ENCODE data around the gene CPA2.
A peak's percentile ranks its signal among the peaks of the same experiment; 100 is the strongest.

Gene CPA2

DNA sequence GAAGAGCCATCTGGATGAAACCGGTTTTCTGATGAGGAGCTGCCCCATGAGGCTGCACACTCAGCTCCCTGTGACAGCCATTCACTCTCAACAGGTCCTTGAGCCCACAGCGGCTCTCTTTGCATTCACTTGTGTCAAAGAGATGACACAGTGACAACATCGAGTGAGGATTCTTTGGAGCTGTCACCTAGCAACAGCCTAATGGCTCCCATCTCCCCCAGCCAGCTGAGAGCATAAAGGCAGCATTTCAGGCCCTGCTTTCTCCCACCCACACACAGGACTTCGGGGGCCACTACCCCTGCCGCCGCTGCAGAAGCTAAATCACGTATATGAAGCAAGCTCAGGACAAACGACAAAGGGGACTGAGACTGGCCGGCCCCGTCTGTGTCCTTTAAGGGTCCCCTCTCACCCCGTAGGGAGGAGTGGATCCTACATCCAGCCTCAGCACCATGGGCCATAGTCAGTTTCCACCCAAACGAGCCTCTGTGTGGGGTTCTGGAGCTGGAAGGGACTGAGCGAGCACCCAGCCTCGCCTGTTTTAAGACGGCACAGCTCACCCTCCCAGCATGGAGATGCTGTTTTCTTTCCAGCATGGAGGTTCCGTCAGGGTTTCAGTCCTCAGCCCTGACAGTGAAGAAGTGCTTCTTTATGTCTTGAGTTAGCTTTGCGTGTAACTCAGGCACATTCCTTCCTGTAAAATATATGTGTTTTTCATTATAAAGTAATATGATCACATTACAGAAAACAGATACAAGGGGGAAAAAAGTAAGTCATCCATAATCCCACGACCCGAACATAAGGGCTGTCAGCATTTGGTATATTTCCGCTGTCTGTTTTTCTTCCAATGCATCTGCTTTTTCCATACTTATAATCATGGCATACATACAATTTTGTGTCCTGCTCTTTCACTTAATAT lies 31.2 kb downstream of the CPA2 start:
- Histone ChIP-seq H2BK5ac (ENCODE audit: low read length) (no peak overlapping the region), H2BK12ac (ENCODE audit: low read length) (no peak overlapping the region), H3K4ac (ENCODE audit: low read length) (no peak overlapping the region), H3K14ac (ENCODE audit: low read length) (no peak overlapping the region), H3K4me2 (ENCODE audit: insufficient read depth, low read length, poor library complexity, severe bottlenecking) (no peak overlapping the region), H3K18ac (ENCODE audit: low read length) (peak overlapping the region; percentile 55), H2AK5ac (ENCODE audit: low read depth, low read length) (no peak overlapping the region), H4K8ac (ENCODE audit: low read depth, low read length) (no peak overlapping the region), H3K9ac (ENCODE audit: low read depth, low read length, poor library complexity) (no peak overlapping the region), H3K27me3 (ENCODE audit: control insufficient read depth in 3 of 3, insufficient read depth in 3 of 3, low read depth in 1 of 3, low read length in 3 of 3) (no peaks in the 10 kb centered on the region), H3K9me3 (replicated peaks in 1 of 2; ENCODE audit: control insufficient read depth in 2 of 2, insufficient read depth in 1 of 2, low read depth in 1 of 2, low read length in 2 of 2) (peaks cover 0 to 3% of the 10 kb centered on the region in 2 donors), H4K91ac (ENCODE audit: low read depth, low read length, poor library complexity) (no peak overlapping the region), H3K4me1 (ENCODE audit: control insufficient read depth in 2 of 2, insufficient read depth in 1 of 2, low read depth in 1 of 2, low read length in 2 of 2) (peaks cover 10 to 16% of the 10 kb centered on the region in 2 donors), H3K36me3 (replicated peaks in 1 of 2; ENCODE audit: control insufficient read depth in 2 of 2, insufficient read depth in 2 of 2, low read length in 2 of 2) (no peaks in the 10 kb centered on the region), H2AFZ (ENCODE audit: low read length) (peak overlapping the region; percentile 88), H3K4me3 (ENCODE audit: low read length in 2 of 2) (no peak overlapping the region), H3K79me1 (ENCODE audit: low read depth, low read length) (no peaks in the 10 kb centered on the region), H2BK120ac (ENCODE audit: low read depth, low read length) (no peak overlapping the region), H2BK15ac (ENCODE audit: low read length) (no peak overlapping the region), H3K23ac (ENCODE audit: low read depth, low read length, poor library complexity) (no peak overlapping the region), H3K27ac (replicated peaks; ENCODE audit: low read length) (peak overlapping the region; percentile 11)
- WGBS, 2 donors (ENCODE audit: extremely low coverage in 2 of 2, insufficient read length in 2 of 2, insufficient replicate concordance in 1 of 2) = no CpG with 5 or more reads among the region's 20 CpGs
- no peak for DNase-seq (ENCODE audit: low spot score)

DNA sequence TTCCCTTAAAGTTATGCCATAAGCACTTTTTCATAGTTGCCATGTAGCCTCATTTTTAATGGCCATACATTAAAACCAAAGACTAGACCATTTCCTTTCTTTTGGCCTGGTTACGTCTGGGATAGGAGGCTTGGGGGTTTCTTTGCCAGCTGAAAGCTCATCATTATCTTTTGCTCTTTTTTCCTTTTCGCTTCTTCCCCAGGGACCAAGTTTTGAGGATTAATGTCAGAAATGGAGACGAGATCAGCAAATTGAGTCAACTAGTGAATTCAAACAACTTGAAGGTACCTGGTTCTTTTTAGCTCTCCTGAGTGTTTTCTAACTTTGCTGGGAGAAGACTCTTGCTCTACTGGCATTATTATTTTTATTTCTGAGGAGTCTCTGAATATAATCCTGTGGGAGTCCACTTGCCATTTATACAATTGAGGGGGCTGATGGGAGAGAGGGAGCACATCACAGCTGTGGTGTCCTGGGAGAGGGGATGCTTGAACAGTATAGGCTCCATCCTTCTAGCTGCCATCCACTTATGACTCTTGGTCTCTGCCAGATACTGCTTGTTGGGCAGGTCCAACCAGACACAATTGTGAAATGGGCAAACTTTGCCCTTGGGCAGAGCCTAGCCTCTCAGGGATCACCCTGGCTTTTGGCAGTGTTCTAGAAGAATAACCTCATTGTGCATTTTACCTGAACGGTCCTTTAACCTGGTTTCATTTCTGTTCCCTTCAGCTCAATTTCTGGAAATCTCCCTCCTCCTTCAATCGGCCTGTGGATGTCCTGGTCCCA lies 32.1 kb downstream of the CPA2 start:
- H3K4me2 ChIP-seq (ENCODE audit: insufficient read depth, low read length, poor library complexity, severe bottlenecking) = no peak overlapping the region
- peaks cover 10 to 16% of the 10 kb centered on the region in 2 donors for H3K4me1 ChIP-seq (ENCODE audit: control insufficient read depth in 2 of 2, insufficient read depth in 1 of 2, low read depth in 1 of 2, low read length in 2 of 2)
- no peak overlapping the region for H2BK5ac ChIP-seq (ENCODE audit: low read length)
- H2AK5ac ChIP-seq (ENCODE audit: low read depth, low read length) = no peak overlapping the region
- no peak overlapping the region for H3K4me3 ChIP-seq (ENCODE audit: low read length in 2 of 2)
- H2BK12ac ChIP-seq (ENCODE audit: low read length) = no peak overlapping the region
- H3K18ac ChIP-seq (ENCODE audit: low read length) = no peak overlapping the region
- peaks cover 0 to 3% of the 10 kb centered on the region in 2 donors for H3K9me3 ChIP-seq (replicated peaks in 1 of 2; ENCODE audit: control insufficient read depth in 2 of 2, insufficient read depth in 1 of 2, low read depth in 1 of 2, low read length in 2 of 2)
- no peaks in the 10 kb centered on the region for H3K36me3 ChIP-seq (replicated peaks in 1 of 2; ENCODE audit: control insufficient read depth in 2 of 2, insufficient read depth in 2 of 2, low read length in 2 of 2)
- H3K9ac ChIP-seq (ENCODE audit: low read depth, low read length, poor library complexity) = no peak overlapping the region
- no peak overlapping the region for H3K27ac ChIP-seq (replicated peaks; ENCODE audit: low read length)
- H3K4ac ChIP-seq (ENCODE audit: low read length) = no peak overlapping the region
- WGBS, 2 donors (ENCODE audit: extremely low coverage in 2 of 2, insufficient read length in 2 of 2, insufficient replicate concordance in 1 of 2) = no CpG with 5 or more reads among the region's 5 CpGs
- no peak overlapping the region for H3K23ac ChIP-seq (ENCODE audit: low read depth, low read length, poor library complexity)
- no peak overlapping the region for H2AFZ ChIP-seq (ENCODE audit: low read length)
- no peak overlapping the region for H3K14ac ChIP-seq (ENCODE audit: low read length)
- no peaks in the 10 kb centered on the region for H3K79me1 ChIP-seq (ENCODE audit: low read depth, low read length)
- no peak for DNase-seq (ENCODE audit: low spot score)
- no peak overlapping the region for H4K8ac ChIP-seq (ENCODE audit: low read depth, low read length)
- no peak overlapping the region for H4K91ac ChIP-seq (ENCODE audit: low read depth, low read length, poor library complexity)
- H2BK15ac ChIP-seq (ENCODE audit: low read length) = no peak overlapping the region
- H2BK120ac ChIP-seq (ENCODE audit: low read depth, low read length) = no peak overlapping the region
- H3K27me3 ChIP-seq (ENCODE audit: control insufficient read depth in 3 of 3, insufficient read depth in 3 of 3, low read depth in 1 of 3, low read length in 3 of 3) = no peaks in the 10 kb centered on the region

DNA sequence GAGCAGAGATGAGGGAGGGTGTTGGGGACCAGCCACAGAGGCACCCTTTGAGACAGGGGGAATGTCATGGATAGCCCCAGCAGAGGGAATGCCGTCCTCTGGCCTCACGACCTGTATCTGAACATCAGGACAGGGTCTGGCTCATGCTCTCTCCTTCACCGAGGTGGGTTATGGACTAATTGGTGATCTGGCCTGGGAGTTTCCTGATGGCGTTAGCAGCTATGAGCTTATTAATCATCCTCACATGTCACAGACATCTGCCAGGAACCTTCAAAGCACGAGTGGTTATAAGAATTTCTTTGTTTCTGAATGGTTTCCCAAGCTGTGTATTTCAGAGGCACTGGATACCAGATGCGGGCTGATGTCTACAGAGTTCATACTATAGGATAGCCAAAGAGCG lies 33.2 kb downstream of the CPA2 start:
- Histone ChIP-seq H3K4me1 (ENCODE audit: control insufficient read depth in 2 of 2, insufficient read depth in 1 of 2, low read depth in 1 of 2, low read length in 2 of 2) (peaks cover 10 to 16% of the 10 kb centered on the region in 2 donors), H3K79me1 (ENCODE audit: low read depth, low read length) (no peaks in the 10 kb centered on the region), H2BK120ac (ENCODE audit: low read depth, low read length) (no peak overlapping the region), H3K36me3 (replicated peaks in 1 of 2; ENCODE audit: control insufficient read depth in 2 of 2, insufficient read depth in 2 of 2, low read length in 2 of 2) (no peaks in the 10 kb centered on the region), H2AFZ (ENCODE audit: low read length) (no peak overlapping the region), H3K23ac (ENCODE audit: low read depth, low read length, poor library complexity) (no peak overlapping the region), H3K4me2 (ENCODE audit: insufficient read depth, low read length, poor library complexity, severe bottlenecking) (no peak overlapping the region), H2BK15ac (ENCODE audit: low read length) (no peak overlapping the region), H3K4me3 (ENCODE audit: low read length in 2 of 2) (no peak overlapping the region), H3K14ac (ENCODE audit: low read length) (no peak overlapping the region), H4K91ac (ENCODE audit: low read depth, low read length, poor library complexity) (no peak overlapping the region), H3K27ac (replicated peaks; ENCODE audit: low read length) (no peak overlapping the region), H2BK12ac (ENCODE audit: low read length) (no peak overlapping the region), H3K27me3 (ENCODE audit: control insufficient read depth in 3 of 3, insufficient read depth in 3 of 3, low read depth in 1 of 3, low read length in 3 of 3) (no peaks in the 10 kb centered on the region), H3K18ac (ENCODE audit: low read length) (no peak overlapping the region), H4K8ac (ENCODE audit: low read depth, low read length) (no peak overlapping the region), H3K4ac (ENCODE audit: low read length) (no peak overlapping the region), H3K9me3 (replicated peaks in 1 of 2; ENCODE audit: control insufficient read depth in 2 of 2, insufficient read depth in 1 of 2, low read depth in 1 of 2, low read length in 2 of 2) (peaks cover 0 to 3% of the 10 kb centered on the region in 2 donors), H3K9ac (ENCODE audit: low read depth, low read length, poor library complexity) (no peak overlapping the region), H2BK5ac (ENCODE audit: low read length) (no peak overlapping the region), H2AK5ac (ENCODE audit: low read depth, low read length) (no peak overlapping the region)
- WGBS, 2 donors (ENCODE audit: extremely low coverage in 2 of 2, insufficient read length in 2 of 2, insufficient replicate concordance in 1 of 2) = no CpG with 5 or more reads among the region's 7 CpGs
- no peak for DNase-seq (ENCODE audit: low spot score)

DNA sequence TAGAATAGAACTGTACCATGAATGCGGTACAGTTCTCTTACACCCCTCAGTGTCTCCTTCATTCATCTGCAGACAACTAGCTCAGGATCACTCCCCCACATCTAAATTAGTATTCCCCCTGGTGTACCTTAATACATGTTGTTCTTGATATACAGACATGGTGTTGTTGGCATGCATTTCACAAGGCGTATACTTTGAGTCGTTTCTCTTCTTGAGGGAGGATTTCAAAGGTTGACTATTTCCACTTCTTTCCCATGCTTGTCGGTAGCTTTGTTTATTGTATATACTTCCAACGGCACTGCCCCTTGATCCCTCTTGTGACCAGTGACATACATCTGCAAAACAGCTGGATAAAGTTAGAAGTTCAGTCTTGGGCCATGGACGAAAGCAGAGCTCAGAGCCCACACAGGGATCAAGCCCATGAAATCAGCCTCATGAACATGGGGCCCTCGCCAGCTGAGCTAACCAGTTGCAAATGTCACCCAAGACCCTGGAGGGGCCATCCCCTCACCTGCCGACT lies 34.9 kb downstream of the CPA2 start:
- H2BK12ac ChIP-seq (ENCODE audit: low read length) = no peak overlapping the region
- H2BK120ac ChIP-seq (ENCODE audit: low read depth, low read length) = no peak overlapping the region
- no peak overlapping the region for H3K14ac ChIP-seq (ENCODE audit: low read length)
- no peaks in the 10 kb centered on the region for H3K27me3 ChIP-seq (ENCODE audit: control insufficient read depth in 3 of 3, insufficient read depth in 3 of 3, low read depth in 1 of 3, low read length in 3 of 3)
- H3K23ac ChIP-seq (ENCODE audit: low read depth, low read length, poor library complexity) = no peak overlapping the region
- WGBS, 2 donors (ENCODE audit: extremely low coverage in 2 of 2, insufficient read length in 2 of 2, insufficient replicate concordance in 1 of 2) = no CpG with 5 or more reads among the region's 8 CpGs
- no peak overlapping the region for H3K4ac ChIP-seq (ENCODE audit: low read length)
- no peaks in the 10 kb centered on the region for H3K79me1 ChIP-seq (ENCODE audit: low read depth, low read length)
- H2BK15ac ChIP-seq (ENCODE audit: low read length) = no peak overlapping the region
- H3K36me3 ChIP-seq (replicated peaks in 1 of 2; ENCODE audit: control insufficient read depth in 2 of 2, insufficient read depth in 2 of 2, low read length in 2 of 2) = no peaks in the 10 kb centered on the region
- no peak overlapping the region for H4K8ac ChIP-seq (ENCODE audit: low read depth, low read length)
- no peak overlapping the region for H3K4me3 ChIP-seq (ENCODE audit: low read length in 2 of 2)
- H3K18ac ChIP-seq (ENCODE audit: low read length) = no peak overlapping the region
- H3K9ac ChIP-seq (ENCODE audit: low read depth, low read length, poor library complexity) = no peak overlapping the region
- peaks cover 0 to 3% of the 10 kb centered on the region in 2 donors for H3K9me3 ChIP-seq (replicated peaks in 1 of 2; ENCODE audit: control insufficient read depth in 2 of 2, insufficient read depth in 1 of 2, low read depth in 1 of 2, low read length in 2 of 2)
- no peak overlapping the region for H3K27ac ChIP-seq (replicated peaks; ENCODE audit: low read length)
- H2BK5ac ChIP-seq (ENCODE audit: low read length) = no peak overlapping the region
- no peak overlapping the region for H2AFZ ChIP-seq (ENCODE audit: low read length)
- DNase-seq (ENCODE audit: low spot score) = no peak
- no peak overlapping the region for H2AK5ac ChIP-seq (ENCODE audit: low read depth, low read length)
- peaks cover 10 to 16% of the 10 kb centered on the region in 2 donors for H3K4me1 ChIP-seq (ENCODE audit: control insufficient read depth in 2 of 2, insufficient read depth in 1 of 2, low read depth in 1 of 2, low read length in 2 of 2)
- H3K4me2 ChIP-seq (ENCODE audit: insufficient read depth, low read length, poor library complexity, severe bottlenecking) = no peak overlapping the region
- H4K91ac ChIP-seq (ENCODE audit: low read depth, low read length, poor library complexity) = no peak overlapping the region
